ENCODE results near the gene TMEFF1. TPM values are rescaled to one million over a fixed set of nuclear protein-coding genes. Genes with fewer than 3 reads are reported as not detected.

TMEFF1 gene
- polyA plus RNA-seq, 2 of the 4 experiments (the other 2 are of a cell fraction), result 0.31 to 0.61 TPM

- ChIA-PET POLR2A (interaction anchor here (0.9 to 1.4 kb wide), 4 partner anchors 9 to 1207 kb away, joined by 3 to 8 read pairs (median 7); partner anchors contain the start of genes ALG2 and TEX10), CTCF (interaction anchor here (0.7 to 2.5 kb wide), 6 partner anchors 9 to 166 kb away, joined by 3 to 15 read pairs (median 4); partner anchors contain the start of gene TEX10)
- Histone ChIP-seq H3K4me1 (peaks cover 33% of the 10 kb centered on the region), H3K4me3 (peak overlapping the region; percentile 89), H3K9me3 (no peaks in the 10 kb centered on the region), H3K4me2 (peak overlapping the region; percentile 96), H3K27ac (peak overlapping the region; percentile 99 to 100)
- FAIRE-seq (peak; percentile 96), ATAC-seq (peak; percentile 77 to 85), DNase-seq (ENCODE audit: low read depth in 1 of 2, low spot score in 1 of 2) (peak; percentile 94 to 95)
- 4% methylated on average over 9 of the region's 9 CpGs for WGBS (ENCODE audit: missing lambda C conversion rate)
- TF ChIP-seq JUNB (IDR thresholded peaks at IDR 0.05), result peak; percentile 97
- 0 out of 2 replicates have a peak, but pooled peaks have one; percentile 46 for TF ChIP-seq ZNF302 (CRISPR knock-in tag; IDR thresholded peaks at IDR 0.05)
- TF ChIP-seq POLR2AphosphoS2 (conservative IDR thresholded peaks at IDR 0.05; ENCODE audit: low read length), result no peak
- TF ChIP-seq ZFP36 (IDR thresholded peaks at IDR 0.05; ENCODE audit: borderline replicate concordance, partially characterized antibody), result no peak
- peak; percentile 98 for TF ChIP-seq FOSL2 (IDR thresholded peaks at IDR 0.05)
- peak; percentile 100 for TF ChIP-seq FOSL2 (CRISPR knock-in tag; IDR thresholded peaks at IDR 0.05)
- peak; percentile 89 for TF ChIP-seq MAX (IDR thresholded peaks at IDR 0.05)
- 0 out of 2 replicates have a peak, but pooled peaks have one; percentile 63 for TF ChIP-seq PBX3 (IDR thresholded peaks at IDR 0.05)
- TF ChIP-seq USF2 (IDR thresholded peaks at IDR 0.05), result peak; percentile 81
- TF ChIP-seq ZC3H11A (IDR thresholded peaks at IDR 0.05), result no peak
- TF ChIP-seq NR3C1 (IDR thresholded peaks at IDR 0.05), result no peak
- no peak for TF ChIP-seq MYC (IDR thresholded peaks at IDR 0.05; ENCODE audit: borderline replicate concordance, low read length)
- TF ChIP-seq RNF2 (IDR thresholded peaks at IDR 0.05; ENCODE audit: borderline replicate concordance, low read depth), result no peak
- TF ChIP-seq EP300 (IDR thresholded peaks at IDR 0.05), result peak; percentile 22 to 70; a peak in 2 of 5 replicates
- TF ChIP-seq MAFK (IDR thresholded peaks at IDR 0.05; ENCODE audit: partially characterized antibody), result peak; percentile 99
- TF ChIP-seq HDAC2 (IDR thresholded peaks at IDR 0.05), result no peak
- no peak for TF ChIP-seq REST (IDR thresholded peaks at IDR 0.05)
- TF ChIP-seq GATA3 (IDR thresholded peaks at IDR 0.05; ENCODE audit: borderline replicate concordance), result peak; percentile 81; the same call in 1 of the 2 replicates
- TF ChIP-seq TP53 (CRISPR knock-in tag; IDR thresholded peaks at IDR 0.05), result no peak
- no peak for TF ChIP-seq TFCP2L1 (CRISPR knock-in tag; IDR thresholded peaks at IDR 0.05)
- no peak for TF ChIP-seq RCOR1 (IDR thresholded peaks at IDR 0.05; ENCODE audit: low read depth, low read length)
- TF ChIP-seq HMGXB4 (CRISPR knock-in tag; IDR thresholded peaks at IDR 0.05; ENCODE audit: borderline replicate concordance), result no peak
- no peak for TF ChIP-seq HOXB5 (CRISPR knock-in tag; IDR thresholded peaks at IDR 0.05)
- TF ChIP-seq CTCF (IDR thresholded peaks at IDR 0.05), result no peak
- peak; percentile 23; the same call in 1 of the 2 replicates for TF ChIP-seq HOXA7 (CRISPR knock-in tag; IDR thresholded peaks at IDR 0.05)
- no peak for TF ChIP-seq HEYL (CRISPR knock-in tag; IDR thresholded peaks at IDR 0.05)
- peak; percentile 91 for TF ChIP-seq NFE2L2 (conservative IDR thresholded peaks at IDR 0.05; ENCODE audit: low read length)
- TF ChIP-seq FOXS1 (CRISPR knock-in tag; IDR thresholded peaks at IDR 0.05), result no peak
- TF ChIP-seq RARB (CRISPR knock-in tag; IDR thresholded peaks at IDR 0.05), result no peak
- TF ChIP-seq CHD2 (IDR thresholded peaks at IDR 0.05; ENCODE audit: low read length, partially characterized antibody), result no peak
- TF ChIP-seq SREBF2 (IDR thresholded peaks at IDR 0.05), result no peak
- TF ChIP-seq CEBPB (IDR thresholded peaks at IDR 0.05), result peak in 1 of 2 experiments; percentile 72; a peak in 2 of 4 replicates
Observed at GRCh38 chr9:100428871-100429654, 43.9 kb upstream of the TMEFF1 start.
